ENCODE data around the gene RPS17.
"Not testable (repeated sequence)": the region's sequence is repeated elsewhere in the genome, so short reads cannot be mapped to it uniquely, and the experiment has no call there.

The RPS17 gene

GRCh38 chr15:82502700-82503339, 37.4 kb downstream of the RPS17 start:
- DNase-seq (ENCODE audit: extremely low read depth, low read depth) = not testable (repeated sequence)

- DNase-seq (ENCODE audit: extremely low read depth, low read depth) = not testable (repeated sequence)
Observed at GRCh38 chr15:82500772-82501171, 39.5 kb downstream of the RPS17 start.

DNA sequence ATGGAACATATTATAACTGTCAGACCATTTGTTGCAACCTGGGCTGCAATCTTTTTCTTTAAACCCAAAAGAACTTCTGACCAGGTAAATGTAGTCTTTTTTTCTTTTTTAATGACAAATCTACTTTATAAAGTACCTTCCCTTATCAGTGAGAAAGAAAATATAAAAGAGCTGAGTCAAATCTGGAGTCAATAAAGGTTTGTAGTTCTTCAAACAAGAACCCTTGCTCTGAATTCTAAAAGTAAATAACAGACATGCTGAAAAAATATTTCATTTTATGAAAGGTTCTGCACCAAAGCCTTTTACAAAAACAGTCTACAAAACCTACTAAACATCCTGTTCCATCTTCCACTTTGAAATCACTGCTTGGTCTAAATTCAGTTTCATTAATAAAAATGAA, 42.3 kb downstream of the RPS17 start:
- not testable (repeated sequence) for DNase-seq (ENCODE audit: extremely low read depth, low read depth)

DNA sequence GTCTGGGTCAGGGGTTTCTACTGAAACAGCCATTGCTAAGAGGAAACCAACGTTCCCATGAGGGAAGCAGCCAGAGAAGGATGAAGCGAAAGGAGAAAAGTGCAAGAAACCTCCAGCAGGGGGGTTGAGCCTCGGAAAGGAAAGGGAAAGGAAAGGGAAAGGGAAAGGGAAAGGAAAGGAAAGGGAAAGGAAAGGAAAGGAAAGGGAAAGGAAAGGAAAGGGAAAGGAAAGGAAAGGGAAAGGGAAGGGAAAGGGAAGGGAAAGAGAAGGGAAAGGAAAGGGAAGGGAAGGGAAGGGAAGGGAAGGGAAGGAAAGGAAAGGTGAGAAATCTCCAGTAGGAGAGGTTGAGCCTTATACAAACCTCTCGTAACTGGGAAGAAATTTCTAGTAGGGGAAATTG, 52.0 kb downstream of the RPS17 start:
- DNase-seq (ENCODE audit: extremely low read depth, low read depth) = not testable (repeated sequence)

DNA sequence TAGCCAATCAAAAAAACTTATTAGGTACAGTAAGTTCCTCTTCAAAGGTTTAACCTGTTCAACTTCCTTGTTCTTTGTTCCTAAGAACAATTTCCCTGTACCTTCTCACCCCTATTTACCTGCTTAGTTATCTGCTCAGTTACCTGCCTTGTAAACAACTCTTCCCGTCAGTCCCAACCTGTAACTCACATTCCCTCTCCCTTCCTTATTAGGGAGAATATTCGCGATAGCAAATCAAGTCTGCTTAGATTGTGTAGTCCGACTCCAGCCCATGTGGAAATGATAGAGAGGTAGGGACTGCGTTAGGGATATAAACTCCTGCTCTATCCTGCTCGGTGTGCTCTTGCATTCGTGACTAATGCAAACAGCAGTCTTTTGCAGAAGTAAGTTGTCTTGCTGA, 53.2 kb downstream of the RPS17 start:
- DNase-seq (ENCODE audit: extremely low read depth, low read depth) = not testable (repeated sequence)

Measured in AG09319 (cell line).